Kidney (tissue), 14 donors: ENCODE results near the gene CRADD. TPM values are rescaled to one million over a fixed set of nuclear protein-coding genes. Genes with fewer than 3 reads are reported as not detected.

Experiments used
- DNase-seq, 5 donors: peaks; one replicate each; pipeline ENCODE4 v3.0.0-alpha.2; 2013 to 2020
- FAIRE-seq: peaks from 2 replicates; lab custom pipeline; 2012; peaks lifted over from hg19 to GRCh38; lab: Jason Lieb, UNC
- H3K27ac ChIP-seq, 2 donors: one replicate each; pipeline ENCODE4 v1.7.0; 2013; ENCODE audit warnings: low read depth in 2 of 2, low read length in 2 of 2, inconsistent platforms in 1 of 2
- H3K27me3 ChIP-seq: one replicate; pipeline ENCODE4 v1.7.1; 2013; ENCODE audit warnings: low read length, inconsistent platforms; ENCODE audit not compliant: control insufficient read depth, insufficient read depth
- H3K36me3 ChIP-seq, 3 donors: one replicate each; pipeline versions ENCODE4 v1.7.0 to v1.7.1; 2013; ENCODE audit warnings: low read length in 3 of 3, control low read depth in 1 of 3, inconsistent platforms in 1 of 3; ENCODE audit not compliant: insufficient read depth in 3 of 3, control insufficient read depth in 2 of 3
- H3K4me1 ChIP-seq, 3 donors: one replicate each; pipeline versions ENCODE4 v1.7.0 to v1.7.1; 2013; ENCODE audit warnings: low read length in 3 of 3, inconsistent platforms in 1 of 3, low read depth in 1 of 3; ENCODE audit not compliant: control insufficient read depth in 2 of 3, insufficient read depth in 2 of 3
- H3K4me3 ChIP-seq, 3 donors: one replicate each; pipeline versions ENCODE4 v1.7.0 to v1.8.1; 2013; ENCODE audit warnings: low read length in 3 of 3, control low read depth in 1 of 3, inconsistent platforms in 1 of 3
- H3K9ac ChIP-seq, 3 donors: one replicate each; pipeline versions ENCODE4 v1.7.0 to v1.7.1; 2013; ENCODE audit warnings: low read length in 3 of 3, control low read depth in 1 of 3, inconsistent platforms in 1 of 3
- H3K9me3 ChIP-seq, 3 donors: one replicate each; pipeline versions ENCODE4 v1.7.0 to v1.7.1; 2013; ENCODE audit warnings: low read length in 3 of 3, control low read depth in 1 of 3, inconsistent platforms in 1 of 3; ENCODE audit not compliant: control insufficient read depth in 2 of 3, insufficient read depth in 1 of 3
- intact Hi-C: fragments of 100-400 bp; cut with DNase I; formaldehyde crosslinking; loops from one replicate; pipeline ENCODE4 v1.11.1; 2022
- polyA plus RNA-seq: library from polyadenylated mRNA; stranded (reverse); fragments of 350-450 nt; fragmentation: Illumina TruSeq; extraction: RNeasy Lipid Tissue Mini Kit (QIAGEN cat#74804); gene quantifications from one replicate; pipeline ENCODE4 v1.2.3, GENCODE V29; 2014; ENCODE audit warnings: low read depth, low replicate concordance; ENCODE audit not compliant: insufficient read depth
- total RNA-seq: library from RNA; stranded (reverse); fragmentation: NEBNext Ultra II Directional; extraction: Animal tissue kit (Norgen Biotek cat#: 25700); gene quantifications from one replicate; pipeline ENCODE4 v1.2.1, GENCODE V29; 2021
- TF ChIP-seq, protein P1 (sequence below): IDR thresholded peaks from 3 replicates; pipeline ENCODE4 v1.5.1; 2012; ENCODE audit warnings: mild to moderate bottlenecking, moderate library complexity, borderline replicate concordance; ENCODE audit not compliant: insufficient read depth; ENCODE audit errors: extremely low read depth
- donor health status: control.
- donor health status: control.
- donor health status: control.
- donor health status: control.
- donor health status: control.
- donor health status: DM: yes; HTN: yes; CAD: no.
- donor health status: Normal renal cell carcinoma (clear cell type).

Gene CRADD
- total and polyA plus RNA-seq, 2 donors from 2014 or later, result 19.1 to 28.8 TPM

DNA sequence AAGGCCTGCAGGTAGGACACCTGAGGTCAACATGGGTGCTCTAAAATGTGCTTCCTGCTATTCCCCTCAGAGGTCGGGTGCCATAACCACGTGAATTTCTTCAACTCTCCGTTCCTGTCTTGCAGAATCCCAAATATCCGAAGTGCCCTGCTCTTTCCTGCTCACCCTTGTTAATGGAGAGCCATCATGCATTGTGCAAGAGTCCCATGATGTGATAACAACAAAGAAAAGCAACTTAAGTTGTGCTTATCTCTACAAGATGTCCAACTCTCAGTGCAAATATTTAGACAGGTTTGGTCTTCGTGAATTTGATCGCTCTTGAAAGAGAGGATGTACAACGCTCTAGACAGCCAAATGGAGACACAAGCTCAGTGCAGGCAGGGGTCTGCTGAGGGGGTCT is 260.6 kb downstream of the CRADD start:
- no peak overlapping the region for H3K4me3 ChIP-seq
- intact Hi-C loops, result no loop called here
- FAIRE-seq (no peak), DNase-seq (no peak)
- H3K9ac ChIP-seq, result no peak overlapping the region
- no peaks in the 10 kb centered on the region for H3K27me3 ChIP-seq
- H3K36me3 ChIP-seq, result no peaks in the 10 kb centered on the region
- H3K27ac ChIP-seq, result no peak overlapping the region
- H3K9me3 ChIP-seq, result peaks cover 0 to 20% (median 9%) of the 10 kb centered on the region in 3 donors
- no peaks in the 10 kb centered on the region for H3K4me1 ChIP-seq
- TF ChIP-seq, protein P1, sequence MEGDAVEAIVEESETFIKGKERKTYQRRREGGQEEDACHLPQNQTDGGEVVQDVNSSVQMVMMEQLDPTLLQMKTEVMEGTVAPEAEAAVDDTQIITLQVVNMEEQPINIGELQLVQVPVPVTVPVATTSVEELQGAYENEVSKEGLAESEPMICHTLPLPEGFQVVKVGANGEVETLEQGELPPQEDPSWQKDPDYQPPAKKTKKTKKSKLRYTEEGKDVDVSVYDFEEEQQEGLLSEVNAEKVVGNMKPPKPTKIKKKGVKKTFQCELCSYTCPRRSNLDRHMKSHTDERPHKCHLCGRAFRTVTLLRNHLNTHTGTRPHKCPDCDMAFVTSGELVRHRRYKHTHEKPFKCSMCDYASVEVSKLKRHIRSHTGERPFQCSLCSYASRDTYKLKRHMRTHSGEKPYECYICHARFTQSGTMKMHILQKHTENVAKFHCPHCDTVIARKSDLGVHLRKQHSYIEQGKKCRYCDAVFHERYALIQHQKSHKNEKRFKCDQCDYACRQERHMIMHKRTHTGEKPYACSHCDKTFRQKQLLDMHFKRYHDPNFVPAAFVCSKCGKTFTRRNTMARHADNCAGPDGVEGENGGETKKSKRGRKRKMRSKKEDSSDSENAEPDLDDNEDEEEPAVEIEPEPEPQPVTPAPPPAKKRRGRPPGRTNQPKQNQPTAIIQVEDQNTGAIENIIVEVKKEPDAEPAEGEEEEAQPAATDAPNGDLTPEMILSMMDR, result no peak

DNA sequence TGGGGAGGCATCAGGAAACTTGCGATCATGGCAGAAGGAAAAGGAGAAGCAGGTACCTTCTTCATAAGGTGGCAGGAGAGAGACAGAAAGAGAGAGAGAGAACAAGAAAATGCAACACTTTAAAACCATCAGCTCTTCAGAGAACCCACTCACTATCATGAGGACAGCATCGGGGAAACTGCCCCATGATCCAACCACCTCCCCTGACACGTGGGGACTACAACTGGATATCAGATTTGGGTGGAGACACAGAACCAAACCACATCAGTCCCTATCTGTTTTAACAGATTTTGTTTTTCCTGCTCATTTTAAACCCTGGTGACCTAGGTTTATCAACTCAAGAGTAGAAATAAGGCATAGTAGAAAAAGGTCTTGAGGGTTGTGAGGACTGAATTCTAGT is 261.1 kb downstream of the CRADD start:
- H3K4me3 ChIP-seq, result no peak overlapping the region
- intact Hi-C loops, result no loop called here
- no peaks in the 10 kb centered on the region for H3K27me3 ChIP-seq
- FAIRE-seq (no peak), DNase-seq (no peak)
- no peaks in the 10 kb centered on the region for H3K36me3 ChIP-seq
- H3K27ac ChIP-seq, result no peak overlapping the region
- H3K9ac ChIP-seq, result no peak overlapping the region
- peaks cover 0 to 20% (median 9%) of the 10 kb centered on the region in 3 donors for H3K9me3 ChIP-seq
- TF ChIP-seq, protein P1, result no peak
- no peaks in the 10 kb centered on the region for H3K4me1 ChIP-seq

DNA sequence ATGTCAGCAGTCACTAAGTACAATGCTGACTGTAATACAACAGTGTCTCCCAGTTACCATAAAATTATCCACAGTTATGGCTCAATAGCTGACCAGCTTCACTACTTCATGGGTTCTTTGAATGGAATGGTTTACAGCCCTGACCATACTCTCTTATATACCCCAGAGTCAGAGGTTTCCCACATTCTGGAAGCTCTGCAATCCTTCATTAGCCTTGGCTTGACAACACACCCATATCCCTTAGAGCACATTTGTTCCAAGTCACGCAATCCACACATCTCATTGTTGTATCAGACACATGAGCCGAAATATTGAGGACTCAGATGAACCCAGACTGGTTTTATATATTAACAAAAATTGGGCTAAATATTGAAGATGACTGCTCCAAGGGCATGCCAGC is 261.8 kb downstream of the CRADD start:
- TF ChIP-seq, protein P1, result no peak
- Histone ChIP-seq H3K27me3 (no peaks in the 10 kb centered on the region), H3K27ac (no peak overlapping the region), H3K9me3 (peaks cover 0 to 20% (median 9%) of the 10 kb centered on the region in 3 donors), H3K4me1 (no peaks in the 10 kb centered on the region), H3K36me3 (no peaks in the 10 kb centered on the region), H3K4me3 (no peak overlapping the region), H3K9ac (no peak overlapping the region)
- FAIRE-seq (no peak), DNase-seq (no peak)
- intact Hi-C loops, result no loop called here

DNA sequence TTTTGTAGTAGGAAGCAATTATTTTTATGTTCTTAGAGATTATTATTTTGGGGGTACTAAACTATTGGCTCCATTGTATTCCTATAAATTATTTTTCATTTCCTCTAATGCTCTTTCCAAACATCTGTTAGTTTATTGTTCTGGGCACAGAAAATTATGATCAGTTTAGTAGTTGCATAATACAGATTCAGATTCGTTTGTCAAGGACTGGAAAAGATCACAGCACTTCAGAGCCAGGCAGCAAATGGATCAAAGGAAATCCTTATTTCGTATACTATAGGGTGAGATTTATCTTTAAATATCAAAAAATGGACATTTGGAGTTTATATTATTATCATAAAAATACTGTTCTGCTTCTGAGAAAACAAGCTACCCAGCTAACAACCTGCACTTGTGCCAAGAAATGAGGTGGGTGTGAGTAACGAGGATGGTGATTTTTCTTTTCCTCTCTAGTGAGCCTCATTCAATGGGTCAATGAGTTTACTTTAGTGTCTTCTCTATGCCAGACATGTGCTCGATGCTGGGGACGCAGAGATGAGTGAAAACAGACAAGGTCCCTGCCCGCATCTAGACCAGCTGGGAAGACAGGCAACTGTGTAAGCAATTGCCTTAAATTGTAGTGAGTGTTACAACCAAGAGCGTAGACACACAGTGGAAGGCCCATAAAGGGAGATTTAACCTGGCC is 262.6 kb downstream of the CRADD start:
- no peak overlapping the region for H3K9ac ChIP-seq
- no peaks in the 10 kb centered on the region for H3K27me3 ChIP-seq
- intact Hi-C loops, result no loop called here
- H3K36me3 ChIP-seq, result no peaks in the 10 kb centered on the region
- H3K4me3 ChIP-seq, result no peak overlapping the region
- H3K9me3 ChIP-seq, result peaks cover 0 to 15% (median 9%) of the 10 kb centered on the region in 3 donors
- no peak for DNase-seq
- no peak overlapping the region for H3K27ac ChIP-seq
- TF ChIP-seq, protein P1, result no peak
- FAIRE-seq, result no peak
- H3K4me1 ChIP-seq, result no peaks in the 10 kb centered on the region
